Activated CD4-positive, alpha-beta T cell treated with anti-CD3 and anti-CD28 coated beads for 24 hours (primary cell): Measurements from ENCODE around the gene SPIRE2.

Experiments used
- DNase-seq, 2 donors: peaks; one replicate each; pipeline ENCODE4 v3.0.0-alpha.2; 2020; ENCODE audit warnings: low read depth in 2 of 2

The SPIRE2 gene

GRCh38 chr16:89897204-89897603 lies 68.9 kb downstream of the SPIRE2 start:
- no peak for DNase-seq

GRCh38 chr16:89898201-89898967 lies 70.1 kb downstream of the SPIRE2 start:
- DNase-seq = no peak

GRCh38 chr16:89899879-89900481 lies 71.7 kb downstream of the SPIRE2 start:
- no peak for DNase-seq

- no peak for DNase-seq
Observed at GRCh38 chr16:89900885-89901284, 72.6 kb downstream of the SPIRE2 start.

- DNase-seq = no peak
Observed at GRCh38 chr16:89902980-89903379, 74.7 kb downstream of the SPIRE2 start.

GRCh38 chr16:89903908-89904515 lies 75.7 kb downstream of the SPIRE2 start:
- DNase-seq = no peak

- DNase-seq = no peak
Observed at GRCh38 chr16:89904606-89905510, 76.6 kb downstream of the SPIRE2 start.

- no peak for DNase-seq
Observed at GRCh38 chr16:89905511-89906139, 77.3 kb downstream of the SPIRE2 start.

- no peak for DNase-seq
Observed at GRCh38 chr16:89906140-89907025, 78.1 kb downstream of the SPIRE2 start.

- DNase-seq = no peak
Observed at GRCh38 chr16:89907055-89907814, 79.0 kb downstream of the SPIRE2 start.

GRCh38 chr16:89908236-89908635 lies 80.0 kb downstream of the SPIRE2 start:
- DNase-seq = no peak

GRCh38 chr16:89909777-89910716 lies 81.8 kb downstream of the SPIRE2 start:
- peak; percentile 54 to 56 for DNase-seq

GRCh38 chr16:89910717-89911354 lies 82.6 kb downstream of the SPIRE2 start:
- no peak for DNase-seq

- DNase-seq = no peak
Observed at GRCh38 chr16:89911375-89911774, 83.1 kb downstream of the SPIRE2 start.

GRCh38 chr16:89912143-89912542 lies 83.9 kb downstream of the SPIRE2 start:
- no peak for DNase-seq

GRCh38 chr16:89912627-89913026 lies 84.4 kb downstream of the SPIRE2 start:
- no peak for DNase-seq

- DNase-seq = no peak
Observed at GRCh38 chr16:89913408-89914387, 85.4 kb downstream of the SPIRE2 start.
